Retinal pigment epithelial cell (primary cell): ENCODE measurements around the gene CWC22.
A peak's percentile ranks its signal among the peaks of the same experiment; 100 is the strongest.

Source experiments
- DNase-seq: peaks from one replicate; pipeline ENCODE4 v3.0.0-alpha.2; 2010; ENCODE audit warnings: low read depth
- H3K4me3 ChIP-seq: 2 replicates; pipeline ENCODE4 v1.5.1; 2011; ENCODE audit warnings: mild to moderate bottlenecking, low read length, control low read depth, moderate library complexity
- CTCF ChIP-seq: conservative IDR thresholded peaks from 2 replicates; pipeline ENCODE4 v1.5.1; 2011; ENCODE audit warnings: low read depth, low read length, control low read depth, inconsistent platforms

The CWC22 gene

DNA sequence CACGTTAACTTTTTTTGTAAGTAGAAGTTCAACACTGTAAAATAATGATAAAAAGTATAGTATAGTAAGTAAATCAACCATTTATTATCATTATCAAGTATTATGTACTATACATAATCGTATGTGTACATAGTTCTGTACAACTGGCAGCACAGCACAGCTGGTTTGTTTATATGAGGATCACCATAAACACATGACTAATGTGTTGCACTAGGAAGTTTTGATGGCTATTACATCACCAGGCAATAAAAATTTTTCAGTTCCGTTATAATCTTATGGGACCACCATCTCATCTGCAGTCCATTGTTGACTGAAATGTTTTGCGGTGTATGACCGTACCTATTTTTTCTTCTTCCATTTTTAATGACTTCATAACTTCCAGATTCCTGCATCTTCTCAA is 106.4 kb downstream of the CWC22 start:
- H3K4me3 ChIP-seq: no peak overlapping the region
- no peak for DNase-seq
- TF ChIP-seq CTCF: no peak

GRCh38 chr2:179899666-179900065 is 107.4 kb downstream of the CWC22 start:
- DNase-seq: no peak
- TF ChIP-seq CTCF: no peak
- H3K4me3 ChIP-seq: no peak overlapping the region

DNA sequence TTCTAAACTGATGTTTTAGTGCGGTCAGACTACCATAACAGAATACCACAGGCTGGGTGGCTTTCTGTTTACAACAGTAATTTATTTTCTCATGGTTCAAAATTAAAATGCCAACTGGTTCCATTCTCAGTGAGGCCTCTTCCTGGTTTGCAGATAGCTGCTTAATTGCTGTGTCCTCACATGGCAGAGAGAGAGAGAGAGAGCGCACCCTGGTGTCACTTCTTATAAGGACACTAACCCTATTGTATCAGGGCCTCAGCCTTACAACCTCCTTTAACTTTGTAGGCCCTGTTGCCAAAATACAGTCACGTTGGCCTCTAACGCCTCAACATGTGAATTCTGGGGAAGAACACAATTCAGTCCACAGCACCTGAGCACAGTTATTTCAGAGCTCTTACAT is 108.2 kb downstream of the CWC22 start:
- peak; percentile 41 for TF ChIP-seq CTCF
- DNase-seq: no peak

More for the DNA sequence above, 108.2 kb downstream of the CWC22 start:
- no peak overlapping the region for H3K4me3 ChIP-seq
